AG04449 (cell line): ENCODE results near the gene MLPH.

Source experiments
- CTCF ChIA-PET: fragments of 350-600 bp; formaldehyde crosslinking; extraction: SDS; loops from one replicate; lab custom pipeline; 2021; ENCODE audit warnings: antibody characterized with exemption; lab: Yijun Ruan, JAX
- POLR2A ChIA-PET: fragments of 400-600, 350-600 bp; formaldehyde crosslinking; extraction: SDS; loops from one replicate; lab custom pipeline; 2020; ENCODE audit warnings: antibody characterized with exemption, inconsistent platforms; lab: Yijun Ruan, JAX
- DNase-seq: peaks from one replicate; pipeline ENCODE4 v3.0.0-alpha.2; 2010; ENCODE audit warnings: low read depth, low spot score
- H3K4me3 ChIP-seq: 2 replicates; pipeline ENCODE4 v1.5.1; 2011; ENCODE audit warnings: low read depth, mild to moderate bottlenecking, control low read depth, low read length
- CTCF ChIP-seq: IDR thresholded peaks from one replicate; pipeline ENCODE4 v1.5.1; 2011; ENCODE audit warnings: mild to moderate bottlenecking, moderate library complexity, low read length, control low read depth, inconsistent platforms; ENCODE audit not compliant: insufficient read depth; ENCODE audit errors: missing control alignments

MLPH gene

GRCh38 chr2:237459226-237459625, 27.8 kb upstream of the MLPH start:
- ChIA-PET CTCF (interaction anchor here (0.7 to 4.7 kb wide), 8 partner anchors 8 to 45 kb away, joined by 3 to 25 read pairs (median 6); partner anchors contain the start of gene COL6A3), POLR2A (interaction anchor here (1.1 kb wide), 3 partner anchors 15 to 45 kb away, joined by 3 to 5 read pairs (median 5); partner anchors contain the start of gene COL6A3)
- DNase-seq, result no peak
- H3K4me3 ChIP-seq, result no peak overlapping the region
- TF ChIP-seq CTCF, result no peak

- no peak for TF ChIP-seq CTCF
- no peak for DNase-seq
- ChIA-PET CTCF (interaction anchor here (0.7 to 4.7 kb wide), 6 partner anchors 8 to 38 kb away, joined by 3 to 25 read pairs (median 12); no protein-coding TSS in a partner anchor), POLR2A (interaction anchor here (0.8 to 1.1 kb wide), 4 partner anchors 14 to 46 kb away, joined by 3 to 5 read pairs (median 4); partner anchors contain the start of gene COL6A3)
- no peak overlapping the region for H3K4me3 ChIP-seq
Observed at GRCh38 chr2:237459741-237460174, 27.3 kb upstream of the MLPH start.

DNA sequence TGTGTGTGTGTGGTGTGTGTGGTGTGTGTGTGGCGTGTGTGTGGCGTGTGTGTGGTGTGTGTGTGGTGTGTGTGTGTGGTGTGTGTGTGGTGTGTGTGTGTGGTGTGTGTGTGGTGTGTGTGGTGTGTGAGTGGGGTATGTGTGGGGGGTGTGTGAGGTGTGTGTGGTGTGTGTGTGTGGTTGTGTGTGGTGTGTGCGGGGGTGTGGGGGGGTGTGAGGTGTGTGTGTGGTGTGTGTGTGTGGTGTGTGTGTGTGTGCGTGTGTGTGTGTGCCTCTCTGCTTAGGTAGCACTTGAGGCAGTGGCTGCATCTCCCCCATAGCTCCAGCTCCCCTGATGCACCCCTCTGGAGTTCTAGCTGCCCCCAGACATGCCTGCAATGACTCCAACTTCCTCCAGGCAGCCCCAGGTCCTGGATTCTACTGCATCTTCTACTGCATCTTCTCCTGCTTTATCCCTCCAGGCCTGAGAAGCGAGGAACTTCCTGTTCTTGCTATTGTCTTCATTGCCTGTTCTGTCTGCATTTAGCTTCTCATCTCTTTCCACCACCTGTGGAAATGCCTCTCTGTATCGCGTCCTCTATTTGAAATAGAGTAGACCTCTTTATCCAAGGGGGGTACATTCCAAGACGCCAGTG, 22.2 kb upstream of the MLPH start:
- ChIA-PET CTCF (interaction anchor here (1.0 to 8.3 kb wide), 9 partner anchors 8 to 343 kb away, joined by 3 to 111 read pairs (median 7); no protein-coding TSS in a partner anchor), POLR2A (interaction anchor here (1.0 to 2.1 kb wide), 8 partner anchors 10 to 58 kb away, joined by 3 to 14 read pairs (median 5); partner anchors contain the start of gene COL6A3)
- TF ChIP-seq CTCF, result no peak
- no peak for DNase-seq
- no peak overlapping the region for H3K4me3 ChIP-seq

- no peak overlapping the region for H3K4me3 ChIP-seq
- no peak for TF ChIP-seq CTCF
- peak; percentile 95 for DNase-seq
- POLR2A ChIA-PET, result interaction anchor here (0.7 to 2.1 kb wide), 9 partner anchors 10 to 59 kb away, joined by 3 to 14 read pairs (median 5); partner anchors contain the start of gene COL6A3
- CTCF ChIA-PET, result interaction anchor here (1.0 to 8.3 kb wide), 10 partner anchors 8 to 344 kb away, joined by 3 to 111 read pairs (median 6); no protein-coding TSS in a partner anchor
Observed at GRCh38 chr2:237465515-237466148, 21.4 kb upstream of the MLPH start.

GRCh38 chr2:237466211-237466610, 20.8 kb upstream of the MLPH start:
- no peak overlapping the region for H3K4me3 ChIP-seq
- ChIA-PET CTCF (interaction anchor here (1.2 to 8.3 kb wide), 7 partner anchors 8 to 106 kb away, joined by 3 to 111 read pairs (median 10); no protein-coding TSS in a partner anchor), POLR2A (interaction anchor here (0.7 to 2.1 kb wide), 9 partner anchors 9 to 60 kb away, joined by 3 to 14 read pairs (median 5); partner anchors contain the start of gene COL6A3)
- TF ChIP-seq CTCF, result no peak
- DNase-seq, result no peak
